Chondrocyte (in vitro differentiated cells): ENCODE data around the gene ZCWPW1. TPM values are rescaled to one million over a fixed set of nuclear protein-coding genes. Genes with fewer than 3 reads are reported as not detected.
A peak's percentile ranks its signal among the peaks of the same experiment; 100 is the strongest.
"Not testable (repeated sequence)": the region's sequence is repeated elsewhere in the genome, so short reads cannot be mapped to it uniquely, and the experiment has no call there.

ENCODE experiments used
- DNase-seq: peaks from one replicate; pipeline ENCODE4 v3.0.0; 2021; ENCODE audit warnings: mixed read lengths, low spot score
- H3K27ac Mint-ChIP-seq: one replicate; pipeline ENCODE4 v1.8.0; 2021; ENCODE audit warnings: mild to moderate bottlenecking, moderate library complexity, mixed read lengths; ENCODE audit not compliant: unreplicated experiment
- H3K27me3 Mint-ChIP-seq: 2 replicates; pipeline ENCODE4 v1.8.0; 2021; ENCODE audit warnings: low read depth, mixed read lengths
- H3K36me3 Mint-ChIP-seq: 2 replicates; pipeline ENCODE4 v1.8.0; 2021; ENCODE audit warnings: low read depth, mixed read lengths
- H3K4me1 Mint-ChIP-seq: 2 replicates; pipeline ENCODE4 v1.8.0; 2021; ENCODE audit warnings: low read depth, mild to moderate bottlenecking, mixed read lengths
- H3K4me3 Mint-ChIP-seq: one replicate; pipeline ENCODE4 v1.8.0; 2021; ENCODE audit warnings: mild to moderate bottlenecking, moderate library complexity, mixed read lengths; ENCODE audit not compliant: unreplicated experiment
- H3K9me3 Mint-ChIP-seq: 2 replicates; pipeline ENCODE4 v1.8.0; 2021; ENCODE audit warnings: low read depth, mixed read lengths
- total RNA-seq: library from RNA; stranded (reverse); gene quantifications from 3 replicates; pipeline ENCODE4 v1.2.1, GENCODE V29; 2021
- TF ChIP-seq, protein P1 (sequence below): fragments of 200-600 bp; sonication (generic); IDR thresholded peaks from 2 replicates; pipeline ENCODE4 v1.5.0; 2021; ENCODE audit warnings: antibody characterized with exemption, mild to moderate bottlenecking, moderate library complexity

The ZCWPW1 gene
- total RNA-seq, 1 donor from 2014 or later: 3.8 TPM

DNA sequence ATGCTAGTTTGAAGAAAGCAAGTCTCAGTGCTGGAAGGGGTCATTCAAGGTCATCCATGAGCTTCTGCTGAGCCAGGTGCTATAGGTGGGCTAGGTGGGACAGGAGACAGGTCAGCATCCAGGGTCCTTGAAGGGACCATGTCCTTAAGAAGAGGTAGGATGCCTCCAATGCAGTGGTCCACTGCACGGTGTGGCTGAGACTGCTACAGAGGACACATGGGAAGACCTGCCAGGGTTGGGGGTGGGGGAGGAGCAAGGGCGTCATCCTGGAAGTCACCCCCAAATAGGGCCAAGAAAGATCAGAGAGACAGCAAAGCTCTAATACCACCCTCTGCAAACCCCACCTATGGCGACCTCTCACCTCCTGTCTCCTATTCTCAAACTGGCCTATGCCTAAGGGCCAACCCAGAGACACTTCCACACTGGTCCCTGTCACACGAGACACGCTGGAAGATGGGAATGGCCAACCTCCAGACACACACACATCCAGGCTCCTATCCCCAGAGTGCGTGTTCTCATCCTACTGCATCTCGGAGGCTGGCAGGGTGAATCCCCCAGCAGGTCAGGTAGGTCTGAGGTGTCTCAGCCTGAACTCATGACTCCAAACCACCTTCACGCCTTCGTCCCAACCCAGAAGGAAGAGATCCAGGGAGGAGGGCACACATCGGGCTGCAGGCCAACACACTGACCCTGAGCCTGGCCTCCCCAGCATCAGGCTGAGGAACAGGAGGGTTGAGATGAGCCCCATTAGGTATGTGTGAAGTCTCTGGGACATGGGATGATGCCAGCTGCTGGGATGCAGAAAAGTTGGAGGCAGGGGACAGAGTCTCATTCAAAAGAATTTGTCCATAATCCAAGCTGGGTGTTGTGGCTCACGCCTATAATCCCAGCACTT lies 13.4 kb upstream of the ZCWPW1 start:
- Mint-ChIP-seq H3K9me3 (no peaks in the 10 kb centered on the region), H3K4me3 (no peak overlapping the region), H3K27ac (no peak overlapping the region), H3K27me3 (no peaks in the 10 kb centered on the region), H3K36me3 (no peaks in the 10 kb centered on the region), H3K4me1 (peaks cover 4% of the 10 kb centered on the region)
- TF ChIP-seq, protein P1, sequence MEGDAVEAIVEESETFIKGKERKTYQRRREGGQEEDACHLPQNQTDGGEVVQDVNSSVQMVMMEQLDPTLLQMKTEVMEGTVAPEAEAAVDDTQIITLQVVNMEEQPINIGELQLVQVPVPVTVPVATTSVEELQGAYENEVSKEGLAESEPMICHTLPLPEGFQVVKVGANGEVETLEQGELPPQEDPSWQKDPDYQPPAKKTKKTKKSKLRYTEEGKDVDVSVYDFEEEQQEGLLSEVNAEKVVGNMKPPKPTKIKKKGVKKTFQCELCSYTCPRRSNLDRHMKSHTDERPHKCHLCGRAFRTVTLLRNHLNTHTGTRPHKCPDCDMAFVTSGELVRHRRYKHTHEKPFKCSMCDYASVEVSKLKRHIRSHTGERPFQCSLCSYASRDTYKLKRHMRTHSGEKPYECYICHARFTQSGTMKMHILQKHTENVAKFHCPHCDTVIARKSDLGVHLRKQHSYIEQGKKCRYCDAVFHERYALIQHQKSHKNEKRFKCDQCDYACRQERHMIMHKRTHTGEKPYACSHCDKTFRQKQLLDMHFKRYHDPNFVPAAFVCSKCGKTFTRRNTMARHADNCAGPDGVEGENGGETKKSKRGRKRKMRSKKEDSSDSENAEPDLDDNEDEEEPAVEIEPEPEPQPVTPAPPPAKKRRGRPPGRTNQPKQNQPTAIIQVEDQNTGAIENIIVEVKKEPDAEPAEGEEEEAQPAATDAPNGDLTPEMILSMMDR: no peak
- peak; percentile 50 for DNase-seq

DNA sequence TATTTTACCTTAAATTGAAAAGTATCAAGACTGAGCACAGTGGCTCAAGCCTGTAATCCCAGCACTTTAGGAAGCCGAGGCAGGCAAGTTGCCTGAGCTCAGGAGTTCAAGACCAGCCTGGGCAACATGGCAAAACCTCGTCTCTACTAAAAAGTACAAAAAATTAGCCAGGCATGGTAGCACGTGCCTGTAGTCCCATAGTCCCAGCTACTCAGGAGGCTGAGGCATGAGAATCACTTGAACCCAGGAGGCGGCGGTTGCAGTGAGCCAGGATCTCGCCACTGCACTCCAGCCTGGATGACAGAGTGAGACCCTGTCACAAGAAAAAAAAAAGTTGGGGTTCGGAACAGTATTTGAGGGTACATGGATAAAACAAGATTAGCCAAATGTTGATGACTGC lies 10.7 kb upstream of the ZCWPW1 start:
- H3K9me3 Mint-ChIP-seq, H3K4me3 Mint-ChIP-seq, H3K27me3 Mint-ChIP-seq, H3K36me3 Mint-ChIP-seq: not testable (repeated sequence)
- DNase-seq: peak; percentile 11
- Mint-ChIP-seq H3K27ac (peak overlapping the region; percentile 73), H3K4me1 (peaks cover 12% of the 10 kb centered on the region)

- H3K27me3 Mint-ChIP-seq, H3K27ac Mint-ChIP-seq, H3K36me3 Mint-ChIP-seq, H3K9me3 Mint-ChIP-seq, H3K4me3 Mint-ChIP-seq: not testable (repeated sequence)
- DNase-seq: peak; percentile 3
- H3K4me1 Mint-ChIP-seq: peaks cover 16% of the 10 kb centered on the region
These were observed 10.2 kb upstream of the ZCWPW1 start for GRCh38 chr7:100438731-100439130.

GRCh38 chr7:100438172-100438571 lies 9.7 kb upstream of the ZCWPW1 start:
- no peak overlapping the region for H3K4me3 Mint-ChIP-seq
- H3K9me3 Mint-ChIP-seq: no peaks in the 10 kb centered on the region
- no peak for DNase-seq
- H3K27ac Mint-ChIP-seq: no peak overlapping the region
- H3K4me1 Mint-ChIP-seq: peaks cover 19% of the 10 kb centered on the region
- H3K27me3 Mint-ChIP-seq: no peaks in the 10 kb centered on the region
- H3K36me3 Mint-ChIP-seq: peaks cover 7% of the 10 kb centered on the region
- TF ChIP-seq, protein P1: no peak

GRCh38 chr7:100437150-100438100 lies 8.9 kb upstream of the ZCWPW1 start:
- Mint-ChIP-seq H3K4me1 (peaks cover 24% of the 10 kb centered on the region), H3K27ac (no peak overlapping the region), H3K36me3 (peaks cover 7% of the 10 kb centered on the region), H3K27me3 (no peaks in the 10 kb centered on the region), H3K9me3 (no peaks in the 10 kb centered on the region), H3K4me3 (no peak overlapping the region)
- DNase-seq: peak; percentile 69
- TF ChIP-seq, protein P1: no peak
